ENCODE data around the gene PPP1R13L.

- TF ChIP-seq CTCF (IDR thresholded peaks at IDR 0.05) (no peak), POLR2A (IDR thresholded peaks at IDR 0.05) (no peak)
These were observed 63.9 kb downstream of the PPP1R13L start for GRCh38 chr19:45340899-45341453.

Measured in heart left ventricle (tissue), 13 donors.